ENCODE measurements around the gene ENPP1. TPM values are rescaled to one million over a fixed set of nuclear protein-coding genes. Genes with fewer than 3 reads are reported as not detected.

Gene ENPP1
- total RNA-seq, 3 donors from 2014 or later, result 51.2 to 53.8 (median 51.5) TPM

GRCh38 chr6:131789219-131789618, 18.6 kb upstream of the ENPP1 start:
- TF ChIP-seq CTCF (IDR thresholded peaks at IDR 0.05) (no peak), POLR2A (IDR thresholded peaks at IDR 0.05) (no peak), POLR2AphosphoS5 (IDR thresholded peaks at IDR 0.05) (no peak)
- intact Hi-C loops (cut with DNase I; ENCODE audit: low total_unique reads), result no loop called here
- H3K4me3 ChIP-seq, result no peak overlapping the region
- H3K9me3 ChIP-seq, result no peaks in the 10 kb centered on the region
- no peaks in the 10 kb centered on the region for H3K4me1 ChIP-seq
- H3K27me3 ChIP-seq, result no peaks in the 10 kb centered on the region
- H3K36me3 ChIP-seq, result no peaks in the 10 kb centered on the region
- DNase-seq (ENCODE audit: low spot score in 2 of 2), result no peak
- H3K27ac ChIP-seq, result no peak overlapping the region

GRCh38 chr6:131791476-131791875, 16.3 kb upstream of the ENPP1 start:
- intact Hi-C loops (cut with DNase I; ENCODE audit: low total_unique reads), result no loop called here
- H3K27ac ChIP-seq, result no peak overlapping the region
- H3K4me3 ChIP-seq, result no peak overlapping the region
- no peaks in the 10 kb centered on the region for H3K9me3 ChIP-seq
- H3K27me3 ChIP-seq, result no peaks in the 10 kb centered on the region
- no peak for TF ChIP-seq CTCF (IDR thresholded peaks at IDR 0.05)
- TF ChIP-seq POLR2A (IDR thresholded peaks at IDR 0.05), result no peak
- TF ChIP-seq POLR2AphosphoS5 (IDR thresholded peaks at IDR 0.05), result no peak
- DNase-seq (ENCODE audit: low spot score in 2 of 2), result no peak
- no peaks in the 10 kb centered on the region for H3K36me3 ChIP-seq
- no peaks in the 10 kb centered on the region for H3K4me1 ChIP-seq

GRCh38 chr6:131792091-131792496, 15.7 kb upstream of the ENPP1 start:
- Histone ChIP-seq H3K4me1 (no peaks in the 10 kb centered on the region), H3K27me3 (no peaks in the 10 kb centered on the region), H3K27ac (no peak overlapping the region), H3K9me3 (no peaks in the 10 kb centered on the region), H3K36me3 (no peaks in the 10 kb centered on the region), H3K4me3 (no peak overlapping the region)
- intact Hi-C loops (cut with DNase I; ENCODE audit: low total_unique reads), result no loop called here
- TF ChIP-seq POLR2A (IDR thresholded peaks at IDR 0.05), result no peak
- TF ChIP-seq POLR2AphosphoS5 (IDR thresholded peaks at IDR 0.05), result no peak
- no peak for TF ChIP-seq CTCF (IDR thresholded peaks at IDR 0.05)
- DNase-seq (ENCODE audit: low spot score in 2 of 2), result no peak

GRCh38 chr6:131795366-131795765, 12.5 kb upstream of the ENPP1 start:
- Histone ChIP-seq H3K36me3 (no peaks in the 10 kb centered on the region), H3K9me3 (no peaks in the 10 kb centered on the region), H3K4me1 (no peaks in the 10 kb centered on the region), H3K4me3 (no peak overlapping the region), H3K27me3 (no peaks in the 10 kb centered on the region), H3K27ac (no peak overlapping the region)
- intact Hi-C loops (cut with DNase I; ENCODE audit: low total_unique reads), result no loop called here
- TF ChIP-seq POLR2A (IDR thresholded peaks at IDR 0.05) (no peak), CTCF (IDR thresholded peaks at IDR 0.05) (no peak), POLR2AphosphoS5 (IDR thresholded peaks at IDR 0.05) (no peak)
- DNase-seq (ENCODE audit: low spot score in 2 of 2), result no peak

- DNase-seq (ENCODE audit: low spot score in 2 of 2), result no peak
- no peaks in the 10 kb centered on the region for H3K9me3 ChIP-seq
- TF ChIP-seq POLR2A (IDR thresholded peaks at IDR 0.05) (no peak), POLR2AphosphoS5 (IDR thresholded peaks at IDR 0.05) (no peak), CTCF (IDR thresholded peaks at IDR 0.05) (no peak)
- intact Hi-C loops (cut with DNase I; ENCODE audit: low total_unique reads), result no loop called here
- H3K27ac ChIP-seq, result no peak overlapping the region
- no peak overlapping the region for H3K4me3 ChIP-seq
- no peaks in the 10 kb centered on the region for H3K27me3 ChIP-seq
- H3K36me3 ChIP-seq, result no peaks in the 10 kb centered on the region
- no peaks in the 10 kb centered on the region for H3K4me1 ChIP-seq
These were observed 5.5 kb upstream of the ENPP1 start for GRCh38 chr6:131802347-131802746.
